GM12892 (cell line): ENCODE measurements around the gene PTF1A.

Experiments used
- POLR2A ChIP-seq: IDR thresholded peaks from 2 replicates; pipeline ENCODE4 v1.6.1; 2011; ENCODE audit warnings: low read depth, low read length, control low read depth
- POLR2AphosphoS5 ChIP-seq: IDR thresholded peaks from 2 replicates; pipeline ENCODE4 v1.6.1; 2011; ENCODE audit warnings: low read depth, low read length, control low read depth
- TAF1 ChIP-seq: IDR thresholded peaks from 2 replicates; pipeline ENCODE4 v1.6.1; 2011; ENCODE audit warnings: low read depth, mild to moderate bottlenecking, control low read depth, low read length, borderline replicate concordance

DNA sequence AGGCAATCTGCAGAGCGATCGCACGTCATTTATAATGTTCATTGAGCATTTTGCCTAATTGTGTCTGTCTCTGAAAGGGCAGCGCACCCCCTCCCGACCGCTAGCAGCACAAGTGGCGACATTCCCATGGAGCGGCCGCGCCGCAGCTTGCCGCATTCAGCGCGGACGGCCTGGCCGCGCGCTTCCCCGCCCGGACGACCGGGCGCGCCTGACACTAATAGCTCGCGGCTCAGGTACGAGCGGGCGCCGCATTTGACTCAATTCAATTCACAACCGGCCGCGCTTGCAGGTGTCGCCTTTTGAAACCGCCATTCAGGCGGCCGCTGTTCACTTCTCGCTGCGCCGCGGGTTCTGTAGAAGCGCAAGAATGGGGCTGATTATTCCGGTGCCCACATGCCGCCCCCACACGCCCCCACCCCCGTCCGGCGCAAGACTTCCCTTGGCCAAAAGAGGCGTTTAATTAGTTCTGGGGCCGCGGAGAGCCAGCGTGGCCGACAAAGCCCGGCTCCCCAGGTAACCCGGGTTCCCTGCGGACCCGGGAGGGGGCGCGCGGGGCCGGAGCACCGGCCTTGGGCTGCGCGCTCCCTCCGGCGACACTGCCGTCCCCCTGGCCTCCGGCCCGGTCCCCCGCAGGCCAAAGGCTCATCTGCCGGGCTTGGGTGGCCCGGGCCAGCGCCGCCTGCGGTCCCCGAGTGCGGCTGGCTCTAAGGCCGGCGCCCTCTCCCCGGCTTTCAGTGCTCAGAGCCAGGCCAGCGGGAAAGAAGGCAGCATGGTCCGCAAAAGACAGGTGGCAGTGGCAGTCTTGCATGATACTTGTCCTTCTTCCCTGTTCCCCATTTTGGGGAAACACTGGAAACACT, 18.7 kb upstream of the PTF1A start:
- TF ChIP-seq POLR2A (no peak), TAF1 (no peak), POLR2AphosphoS5 (no peak)
